WI38 (cell line): ENCODE results near the gene MYO3B.

ENCODE experiments used
- H3K4me3 ChIP-seq: 2 replicates; pipeline ENCODE4 v1.5.1; 2011; ENCODE audit warnings: low read depth, mild to moderate bottlenecking, control low read depth, low read length
- CTCF ChIP-seq: IDR thresholded peaks from 2 replicates; pipeline ENCODE4 v1.5.1; 2012; ENCODE audit warnings: low read depth, mild to moderate bottlenecking, control low read depth, low read length

MYO3B gene

GRCh38 chr2:170181602-170182001 is 3.7 kb downstream of the MYO3B start:
- no peak for TF ChIP-seq CTCF
- H3K4me3 ChIP-seq, result no peak overlapping the region

GRCh38 chr2:170185319-170185718 is 7.4 kb downstream of the MYO3B start:
- no peak overlapping the region for H3K4me3 ChIP-seq
- TF ChIP-seq CTCF, result no peak

GRCh38 chr2:170189757-170190156 is 11.8 kb downstream of the MYO3B start:
- no peak for TF ChIP-seq CTCF
- no peak overlapping the region for H3K4me3 ChIP-seq

- TF ChIP-seq CTCF, result no peak
- no peak overlapping the region for H3K4me3 ChIP-seq
Observed at GRCh38 chr2:170190172-170190571, 12.2 kb downstream of the MYO3B start.

- TF ChIP-seq CTCF, result no peak
- no peak overlapping the region for H3K4me3 ChIP-seq
Observed at GRCh38 chr2:170191166-170191866, 13.4 kb downstream of the MYO3B start.

- H3K4me3 ChIP-seq, result no peak overlapping the region
- no peak for TF ChIP-seq CTCF
Observed at GRCh38 chr2:170196963-170197362, 19.0 kb downstream of the MYO3B start.

GRCh38 chr2:170201275-170201674 is 23.3 kb downstream of the MYO3B start:
- no peak overlapping the region for H3K4me3 ChIP-seq
- no peak for TF ChIP-seq CTCF
